NCI-H2107 treated with DMSO at 0.1 percent for 48 hours (cell line): Measurements from ENCODE around the gene DRD2.

ENCODE experiments used
- DNase-seq: peaks from one replicate; lab custom pipeline; 2025; ENCODE audit not compliant: unreplicated experiment; lab: John Stamatoyannopoulos, UW

The DRD2 gene

DNA sequence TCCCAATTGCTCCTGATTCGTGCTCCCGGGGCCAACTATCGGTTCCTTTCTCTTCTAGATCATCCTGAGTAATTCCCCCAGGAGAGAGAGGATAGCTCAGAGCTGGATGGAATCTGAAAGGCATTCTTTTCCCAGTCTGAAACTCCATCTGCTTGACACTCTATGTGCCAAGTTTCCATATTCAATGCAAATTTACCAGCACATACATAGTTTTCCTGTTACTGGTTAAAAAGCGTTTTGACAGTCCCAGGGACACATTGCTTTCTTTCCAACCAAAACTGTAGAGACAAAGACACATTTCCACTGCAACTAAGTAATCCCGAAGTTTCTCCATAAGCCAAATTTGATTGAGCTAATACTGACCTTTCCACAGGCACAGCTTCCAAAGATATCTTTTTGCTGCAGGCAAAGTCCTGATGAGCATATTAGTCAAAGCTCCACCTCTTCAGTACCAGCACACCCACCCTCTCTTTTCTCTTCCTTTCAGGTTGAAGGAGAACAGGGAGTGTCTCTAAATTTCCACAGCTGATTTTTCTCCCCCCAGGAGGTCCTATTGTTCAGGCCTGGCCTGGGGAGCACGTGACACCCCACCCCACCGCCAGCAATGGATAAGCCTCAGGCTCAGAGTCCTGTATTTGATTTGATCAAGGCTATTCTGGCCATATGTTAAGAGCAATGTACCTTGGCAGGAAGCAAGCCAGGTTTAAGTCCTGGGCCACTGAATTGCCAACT is 97.4 kb downstream of the DRD2 start:
- DNase-seq, result no peak

DNA sequence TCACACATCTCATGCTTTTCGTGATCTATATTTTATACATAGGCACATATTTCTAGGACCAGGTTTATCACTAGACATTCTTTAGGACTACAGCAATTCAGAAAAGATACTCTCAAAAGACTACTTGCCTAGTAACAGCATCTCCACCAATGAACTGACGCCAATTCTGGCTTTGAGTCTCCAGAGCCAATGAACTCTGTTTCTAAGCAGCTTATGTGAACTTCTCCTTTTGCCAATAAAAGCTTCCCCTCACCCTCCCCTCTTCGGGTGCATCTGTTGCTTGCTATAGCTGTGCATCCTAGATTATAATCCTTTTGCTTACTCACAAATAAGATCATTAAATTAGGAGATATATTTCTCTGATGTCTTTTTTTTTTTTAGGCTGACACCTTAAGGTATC is 99.0 kb downstream of the DRD2 start:
- no peak for DNase-seq

DNA sequence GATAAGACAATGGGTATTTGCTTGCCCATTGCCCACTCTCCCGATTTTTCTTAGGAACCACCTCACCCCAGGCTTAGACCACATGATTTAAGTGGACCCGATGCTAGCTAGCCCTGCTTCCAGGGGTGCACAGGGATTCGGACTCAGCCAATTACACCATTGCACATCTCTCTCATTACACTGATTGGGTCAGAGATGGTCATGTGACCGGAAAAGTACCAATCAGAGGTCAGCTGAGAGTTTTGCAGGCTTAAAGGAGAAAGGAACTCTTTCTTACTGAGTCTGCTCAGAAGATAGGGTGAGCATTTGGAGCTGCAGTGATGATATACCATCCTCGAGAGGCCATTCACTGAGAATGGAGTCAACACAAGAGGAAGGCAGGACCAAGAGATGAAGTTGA is 99.8 kb downstream of the DRD2 start:
- no peak for DNase-seq

GRCh38 chr11:113373981-113374560 is 101.1 kb downstream of the DRD2 start:
- no peak for DNase-seq

- no peak for DNase-seq
Observed at GRCh38 chr11:113373306-113373705, 101.9 kb downstream of the DRD2 start.

DNA sequence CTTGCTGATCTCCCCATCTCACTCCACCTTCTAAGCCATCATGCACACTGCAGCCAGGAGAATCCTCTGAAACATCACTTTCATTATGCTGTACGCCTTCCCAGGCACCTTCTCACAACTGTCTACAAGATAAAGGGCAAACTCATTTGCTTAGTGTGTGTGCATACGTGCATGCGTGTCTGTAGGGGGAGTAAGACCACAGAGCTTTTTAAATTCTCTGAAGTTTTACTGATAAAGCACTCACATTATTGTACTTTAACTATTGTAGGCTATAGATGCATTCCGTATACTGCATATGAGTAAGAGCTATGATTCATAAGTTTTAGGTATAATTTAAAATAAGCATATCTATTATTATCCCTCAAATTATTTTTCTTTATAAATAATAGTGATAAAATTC is 102.9 kb downstream of the DRD2 start:
- DNase-seq, result no peak

- DNase-seq, result no peak
Observed at GRCh38 chr11:113370634-113371033, 104.6 kb downstream of the DRD2 start.

GRCh38 chr11:113369411-113369810 is 105.8 kb downstream of the DRD2 start:
- no peak for DNase-seq

GRCh38 chr11:113365895-113366294 is 109.3 kb downstream of the DRD2 start:
- DNase-seq, result no peak

GRCh38 chr11:113363996-113364641 is 111.1 kb downstream of the DRD2 start:
- DNase-seq, result no peak

- DNase-seq, result no peak
Observed at GRCh38 chr11:113363406-113363805, 111.8 kb downstream of the DRD2 start.
